GM19468 (cell line): ENCODE results near the gene C20orf96.
"Not testable (repeated sequence)": the region's sequence is repeated elsewhere in the genome, so short reads cannot be mapped to it uniquely, and the experiment has no call there.

ENCODE experiments used
- ATAC-seq: cut with Tn5 transposase; IDR thresholded peaks from one replicate; pipeline ENCODE4 v1.9.1; 2021; ENCODE audit warnings: mild to moderate bottlenecking, moderate library complexity, moderate number of reproducible peaks; ENCODE audit not compliant: unreplicated experiment; ENCODE audit errors: extremely low read depth

Gene C20orf96

DNA sequence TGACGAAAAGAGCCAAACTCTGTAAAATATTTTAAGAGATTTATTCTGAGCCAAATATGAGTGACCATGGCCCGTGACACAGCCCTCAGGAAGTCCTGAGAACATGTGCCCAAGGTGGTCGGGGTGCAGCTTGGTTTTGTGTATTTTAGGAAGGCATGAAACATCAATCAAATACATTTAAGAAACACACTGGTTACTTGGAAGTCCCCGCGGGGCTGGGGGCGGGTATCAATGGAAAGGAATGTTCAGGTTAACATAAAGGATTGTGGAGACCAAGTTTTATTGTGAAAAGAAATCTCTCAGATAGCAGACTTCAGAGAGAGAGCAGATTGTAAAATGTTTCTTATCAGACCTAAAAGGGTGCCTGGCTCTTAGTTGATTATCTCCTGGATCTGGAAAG lies 37.1 kb downstream of the C20orf96 start:
- not testable (repeated sequence) for ATAC-seq

DNA sequence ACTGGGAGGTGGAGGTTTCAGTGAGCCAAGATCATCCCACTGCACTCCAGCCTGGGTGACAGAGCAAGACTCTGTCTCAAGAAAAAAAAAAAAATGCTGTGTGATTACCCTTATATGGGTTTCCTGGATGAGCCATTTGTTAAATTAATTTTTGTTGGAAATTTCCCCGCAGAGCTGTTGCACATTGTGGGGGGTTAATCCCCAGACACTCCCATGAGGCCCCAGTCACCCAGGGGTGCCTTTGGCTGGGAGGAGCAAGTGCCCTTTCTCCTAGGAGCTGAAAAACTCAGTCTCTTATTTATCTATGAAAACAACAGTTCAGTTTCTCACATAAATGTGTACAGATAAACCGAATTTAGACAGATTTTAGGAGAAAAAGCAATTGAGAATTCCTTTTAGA lies 37.7 kb downstream of the C20orf96 start:
- no peak for ATAC-seq

DNA sequence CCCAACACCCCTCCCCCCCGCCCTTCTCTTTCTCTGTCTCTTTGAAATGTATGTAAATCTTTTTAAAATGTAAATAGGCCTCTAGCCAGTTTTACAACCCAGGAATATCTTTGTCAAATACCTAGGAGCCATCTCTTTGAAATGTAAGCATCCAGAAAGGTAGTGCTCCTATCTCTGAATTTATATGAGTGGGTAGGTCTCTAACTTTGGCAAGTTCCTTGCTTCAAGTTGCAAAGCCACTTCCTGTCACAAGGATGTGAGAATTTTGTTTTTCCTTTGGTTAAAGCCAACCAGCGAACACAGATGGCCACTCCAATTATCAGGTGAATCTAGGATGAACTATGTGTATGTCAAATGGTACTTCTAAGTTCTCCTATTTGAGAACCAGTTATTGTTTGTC lies 39.2 kb downstream of the C20orf96 start:
- ATAC-seq, result no peak

DNA sequence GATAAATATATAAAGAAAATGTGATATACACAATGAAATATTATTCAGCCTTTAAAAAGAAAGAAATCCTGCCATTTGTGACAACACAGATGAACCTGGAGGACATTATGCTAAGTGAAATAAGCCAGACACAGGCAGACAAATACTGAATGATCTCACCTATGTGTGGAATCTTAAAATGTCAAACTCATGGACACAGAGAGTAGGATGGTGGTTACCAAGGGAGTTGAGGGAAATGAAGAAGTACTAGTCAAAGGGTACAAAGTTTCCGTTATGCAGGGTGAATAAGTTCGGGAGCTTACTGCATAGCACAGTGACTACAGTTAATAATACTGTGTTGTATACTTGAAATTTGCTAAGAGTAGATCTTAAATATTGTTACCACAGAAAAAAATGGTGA lies 47.6 kb downstream of the C20orf96 start:
- ATAC-seq, result no peak

DNA sequence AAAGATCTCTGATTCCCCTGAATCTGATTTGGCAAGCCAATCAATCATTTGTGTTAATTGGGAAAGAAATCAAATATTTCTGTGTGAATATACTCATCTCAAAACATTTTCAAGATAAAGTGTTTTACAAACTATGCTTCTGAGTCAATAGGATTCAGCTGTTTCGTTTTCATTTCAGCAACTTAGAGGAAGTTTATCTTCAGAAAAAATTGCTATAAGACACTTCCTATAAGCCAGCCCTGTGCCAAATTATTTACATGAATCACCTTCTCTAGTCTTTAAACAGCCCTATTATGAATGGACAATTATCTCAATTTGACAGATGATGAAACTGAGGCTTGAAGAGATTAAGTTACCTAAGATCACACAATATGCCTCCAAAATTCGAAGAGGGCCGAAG lies 52.6 kb downstream of the C20orf96 start:
- no peak for ATAC-seq

DNA sequence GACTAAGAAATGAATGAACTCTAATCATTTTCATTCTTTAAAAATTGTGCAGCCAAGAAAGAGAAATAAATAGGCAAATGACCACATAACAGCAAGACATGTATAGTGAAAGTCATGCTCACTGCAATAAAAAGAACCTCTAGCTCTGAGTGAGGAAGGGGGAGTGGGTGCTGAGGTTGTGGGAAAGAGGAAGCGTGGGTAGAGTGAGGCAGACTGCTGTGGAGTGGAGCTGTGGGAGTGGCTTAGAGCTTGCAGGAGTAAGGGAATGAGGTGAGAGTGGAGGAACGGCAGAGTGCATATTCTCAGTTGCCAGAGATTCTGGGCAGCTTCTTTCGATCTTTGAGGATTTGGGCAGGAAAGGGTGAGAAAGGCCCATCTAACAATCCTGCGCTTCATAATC lies 53.1 kb downstream of the C20orf96 start:
- no peak for ATAC-seq

DNA sequence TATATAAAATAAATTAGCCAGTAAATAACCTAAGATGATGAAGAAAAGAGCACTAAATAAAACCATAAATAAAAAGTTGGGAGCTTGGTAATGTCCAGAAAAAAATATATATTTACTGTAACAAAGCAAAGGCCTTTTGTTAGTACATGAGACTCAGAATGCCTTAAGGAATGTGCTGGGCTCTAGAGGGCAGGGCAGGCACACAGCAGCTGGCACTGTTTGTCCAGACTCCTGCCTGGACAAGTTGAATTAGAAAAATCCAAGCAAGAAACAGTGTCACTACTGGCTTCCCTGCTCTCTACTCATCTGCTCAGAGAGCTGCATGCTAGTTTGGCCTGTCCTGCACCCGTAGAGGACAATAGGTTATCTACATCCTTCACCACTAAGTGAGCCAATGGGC lies 54.7 kb downstream of the C20orf96 start:
- ATAC-seq, result no peak

DNA sequence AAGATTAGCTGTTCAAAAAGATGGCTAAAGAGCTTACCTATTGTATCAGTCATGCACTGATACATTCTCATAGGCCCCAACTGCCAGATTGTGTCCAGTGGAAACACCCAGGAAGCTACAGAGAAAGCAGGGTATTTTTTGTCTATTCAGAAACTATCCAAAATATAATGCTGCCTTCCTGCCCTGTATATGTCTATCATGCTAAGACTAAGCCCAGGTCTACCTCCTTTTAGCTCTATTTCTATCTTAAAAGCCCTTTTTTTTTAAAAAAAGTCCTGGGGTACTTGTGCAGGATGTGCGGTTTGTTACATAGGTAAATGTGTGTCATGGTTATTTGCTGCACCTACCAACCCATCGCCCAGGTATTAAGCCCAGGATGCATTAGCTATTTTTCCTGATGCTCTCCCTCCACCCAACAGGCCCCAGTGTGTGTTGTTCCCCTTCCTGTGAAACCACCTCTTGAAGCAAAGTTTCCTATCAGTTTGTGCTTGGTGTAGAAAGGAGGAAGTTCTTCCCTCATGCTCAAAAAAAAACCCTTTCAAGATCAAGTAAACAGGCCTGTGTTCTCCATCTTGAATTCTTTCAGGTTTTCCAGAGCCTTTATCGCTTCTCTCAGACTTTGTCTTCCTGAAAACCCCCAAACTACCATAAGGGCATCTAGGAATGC lies 63.0 kb downstream of the C20orf96 start:
- no peak for ATAC-seq

DNA sequence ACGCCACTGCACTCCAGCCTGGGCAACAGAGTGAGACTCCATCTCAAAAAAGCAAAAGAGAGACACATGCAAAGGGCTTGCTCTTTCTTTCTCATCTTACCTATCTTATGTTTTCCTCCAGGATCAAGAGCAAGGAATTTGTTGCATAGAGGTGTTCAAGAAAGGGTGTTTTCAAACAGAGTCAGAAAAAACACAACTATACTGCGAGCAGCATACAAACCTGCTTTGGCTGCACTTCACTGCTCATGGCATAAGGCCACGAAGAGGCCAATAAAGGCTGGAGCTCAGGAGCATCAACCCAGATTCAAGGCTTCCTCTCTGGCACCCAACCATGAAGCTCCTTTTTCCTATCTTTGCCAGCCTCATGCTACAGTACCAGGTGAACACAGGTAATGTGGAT lies 63.6 kb downstream of the C20orf96 start, which contains the start of gene DEFB129:
Gene DEFB129, plus strand, starts transcription at position 301 of the 400 bp plus-strand sequence. Its CDS starts 31 bp downstream, at position 332.
- no peak for ATAC-seq

DNA sequence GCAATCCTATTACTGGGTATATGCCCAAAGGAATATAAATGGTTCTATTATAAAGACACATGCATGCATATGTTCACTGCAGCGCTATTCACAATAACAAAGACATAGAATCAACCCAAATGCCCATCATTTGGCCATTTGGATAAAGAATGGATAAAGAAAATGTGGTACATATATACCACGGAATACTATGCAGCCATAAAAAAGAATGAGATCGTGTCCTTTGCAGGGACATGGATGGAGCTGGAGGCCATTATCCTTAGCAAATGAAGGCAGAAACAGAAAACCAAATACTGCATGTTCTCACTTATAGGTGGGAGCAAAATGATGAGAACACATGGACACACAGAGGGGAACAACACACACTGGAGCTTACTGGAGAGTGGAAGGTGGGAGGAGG lies 64.7 kb downstream of the C20orf96 start:
- not testable (repeated sequence) for ATAC-seq

DNA sequence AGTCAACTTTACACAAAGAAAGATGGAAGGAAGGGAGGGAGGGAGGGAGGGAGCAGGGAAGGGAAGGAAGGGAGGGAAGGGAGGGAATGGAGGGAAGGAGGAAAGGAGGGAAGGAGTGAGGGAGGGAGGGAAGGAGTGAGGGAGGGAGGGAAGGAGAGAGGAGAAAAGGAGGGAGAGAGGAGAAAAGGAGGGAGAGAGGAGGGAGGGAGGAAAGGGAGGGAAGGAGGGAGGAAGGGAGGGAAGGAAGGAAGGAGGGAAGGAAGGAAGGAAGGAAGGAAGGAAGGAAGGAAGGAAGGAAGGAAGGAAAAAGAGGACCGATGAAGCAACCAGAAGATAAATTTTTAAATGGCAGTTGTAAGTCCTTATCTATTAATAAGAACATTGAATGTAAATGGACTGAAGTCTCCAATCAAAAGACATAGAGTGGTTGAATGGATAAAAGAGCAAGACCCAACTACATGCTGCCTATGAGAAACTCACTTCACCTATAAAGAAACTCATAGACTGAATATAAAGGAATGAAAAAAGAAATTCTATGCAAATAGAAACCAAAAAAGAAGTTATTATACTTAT lies 69.2 kb downstream of the C20orf96 start:
- ATAC-seq, result no peak
